ENCODE data around the gene HES5. TPM values are rescaled to one million over a fixed set of nuclear protein-coding genes. Genes with fewer than 3 reads are reported as not detected.

Gene HES5
- total and polyA plus RNA-seq, 10 donors = 0.36 to 0.54 (median 0.38) TPM; not detected in 5

DNA sequence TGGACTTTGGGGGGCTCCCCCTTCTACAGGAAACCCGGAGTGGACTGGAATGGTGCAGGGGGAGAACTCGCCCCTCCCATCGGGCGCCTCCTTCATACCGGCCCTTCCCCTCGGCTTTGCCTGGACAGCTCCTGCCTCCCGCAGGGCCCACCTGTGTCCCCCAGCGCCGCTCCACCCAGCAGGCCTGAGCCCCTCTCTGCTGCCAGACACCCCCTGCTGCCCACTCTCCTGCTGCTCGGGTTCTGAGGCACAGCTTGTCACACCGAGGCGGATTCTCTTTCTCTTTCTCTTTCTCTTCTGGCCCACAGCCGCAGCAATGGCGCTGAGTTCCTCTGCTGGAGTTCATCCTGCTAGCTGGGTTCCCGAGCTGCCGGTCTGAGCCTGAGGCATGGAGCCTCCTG is 26.2 kb upstream of the HES5 start, which contains the start of gene TNFRSF14:
Gene TNFRSF14 (plus strand): TSS at position 95 of the 401 bp plus-strand sequence. CDS start 294 bp downstream, at position 389.
- WGBS, 5 donors = 0 to 4% (median 0%) methylated on average over 15 to 16 of the region's 16 CpGs
- intact Hi-C loops (cut with DNase I; ENCODE audit: low total_unique reads) = no loop called here
- Histone ChIP-seq H3K27me3 (replicated peaks in 1 of 7) (no peaks in the 10 kb centered on the region), H3K36me3 (peaks cover 0 to 38% (median 35%) of the 10 kb centered on the region in 6 donors), H3K27ac (peak within 1 kb of the TSS; percentile 96 to 99 (median 98)), H3K4me3 (peak within 1 kb of the TSS; percentile 60 to 95 (median 74)), H3K9me3 (no peaks in the 10 kb centered on the region), H3K4me1 (peaks cover 37 to 80% (median 60%) of the 10 kb centered on the region in 6 donors)
- DNase-seq = peak; percentile 94
- TF ChIP-seq CTCF (IDR thresholded peaks at IDR 0.05 in 8 of 11, conservative IDR thresholded peaks at IDR 0.05 in 3 of 11) (peak in 4 of 11 experiments; percentile 38 to 55 (median 53)), POLR2AphosphoS5 (IDR thresholded peaks at IDR 0.05) (peak in 2 of 3 donors; percentile 45 to 74), POLR2A (IDR thresholded peaks at IDR 0.05) (no peak)

- WGBS, 5 donors = 0 to 1% (median 0%) methylated on average over 11 to 26 of the region's 26 CpGs
- Histone ChIP-seq H3K27ac (peak overlapping the region; percentile 96 to 99 (median 98)), H3K36me3 (peaks cover 0 to 33% (median 30%) of the 10 kb centered on the region in 6 donors), H3K9me3 (no peaks in the 10 kb centered on the region), H3K4me3 (peak overlapping the region; percentile 60 to 95 (median 74)), H3K4me1 (peaks cover 37 to 81% (median 60%) of the 10 kb centered on the region in 6 donors), H3K27me3 (replicated peaks in 1 of 7) (no peaks in the 10 kb centered on the region)
- peak; percentile 97 for DNase-seq
- TF ChIP-seq POLR2A (IDR thresholded peaks at IDR 0.05) = peak; percentile 10 to 21 (median 21)
- peak; percentile 91 to 92 (median 92) for TF ChIP-seq POLR2AphosphoS5 (IDR thresholded peaks at IDR 0.05)
- no peak for TF ChIP-seq CTCF (IDR thresholded peaks at IDR 0.05 in 8 of 11, conservative IDR thresholded peaks at IDR 0.05 in 3 of 11)
- intact Hi-C loops (cut with DNase I; ENCODE audit: low total_unique reads) = no loop called here
These were observed 25.7 kb upstream of the HES5 start for GRCh38 chr1:2555634-2556276.

DNA sequence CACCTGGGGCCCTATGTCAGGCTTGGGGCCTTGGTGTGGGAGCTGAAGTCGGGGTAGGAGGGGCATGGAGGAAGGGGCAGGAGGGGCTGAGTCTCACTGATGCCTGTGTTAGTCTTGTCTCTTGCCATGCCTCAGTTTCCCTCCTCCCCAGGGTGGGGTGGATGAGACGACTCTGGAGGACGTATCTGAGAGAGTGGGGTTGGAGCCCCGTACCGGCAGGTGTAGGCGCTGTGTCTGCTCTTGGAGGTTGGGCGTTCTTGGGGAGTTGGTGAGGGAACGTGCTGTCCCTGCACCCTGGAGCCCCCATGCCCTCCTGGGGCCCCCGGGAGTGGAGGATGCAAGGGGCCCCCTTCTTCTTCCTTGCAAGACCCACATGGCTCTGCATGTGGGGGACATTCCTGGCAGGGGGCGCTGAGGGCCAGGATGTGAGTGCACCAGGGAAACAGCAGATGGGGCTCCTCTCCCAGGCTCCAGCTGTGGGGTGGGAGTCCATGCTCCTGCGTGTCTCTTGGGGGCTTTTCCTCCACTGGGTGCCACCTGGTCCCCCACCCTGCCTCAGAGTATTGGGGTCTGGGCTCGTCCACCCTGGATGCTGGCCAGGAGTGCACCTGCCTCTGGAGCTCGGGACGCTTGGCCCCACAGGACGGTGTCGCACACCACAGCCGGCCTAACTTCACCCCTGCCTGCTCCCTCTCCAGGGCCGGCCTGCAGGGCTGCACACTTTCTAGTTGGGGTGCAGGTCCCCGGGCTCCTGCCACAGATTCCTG is 24.7 kb upstream of the HES5 start:
- Histone ChIP-seq H3K9me3 (no peaks in the 10 kb centered on the region), H3K4me3 (peak overlapping the region in 5 of 8 donors; percentile 71 to 95 (median 74)), H3K27ac (peak overlapping the region; percentile 96 to 99 (median 98)), H3K36me3 (peaks cover 0 to 24% (median 20%) of the 10 kb centered on the region in 6 donors), H3K27me3 (replicated peaks in 1 of 7) (no peaks in the 10 kb centered on the region), H3K4me1 (peaks cover 41 to 81% (median 62%) of the 10 kb centered on the region in 6 donors)
- TF ChIP-seq CTCF (IDR thresholded peaks at IDR 0.05 in 8 of 11, conservative IDR thresholded peaks at IDR 0.05 in 3 of 11) = peak; percentile 47 to 78 (median 63)
- TF ChIP-seq POLR2A (IDR thresholded peaks at IDR 0.05) = no peak
- peak in 1 of 3 donors; percentile 7 for TF ChIP-seq POLR2AphosphoS5 (IDR thresholded peaks at IDR 0.05)
- intact Hi-C loops (cut with DNase I; ENCODE audit: low total_unique reads) = no loop called here
- 27 to 54% (median 41%) methylated on average over 15 to 19 of the region's 19 CpGs for WGBS, 5 donors
- DNase-seq = peak; percentile 89

Data from spleen (tissue), 11 donors.